Left ventricle myocardium inferior (tissue), 1 donor: Measurements from ENCODE around the gene AK9. TPM values are rescaled to one million over a fixed set of nuclear protein-coding genes. Genes with fewer than 3 reads are reported as not detected.
A peak's percentile ranks its signal among the peaks of the same experiment; 100 is the strongest.
"Not testable (repeated sequence)": the region's sequence is repeated elsewhere in the genome, so short reads cannot be mapped to it uniquely, and the experiment has no call there.

ENCODE experiments used
- DNase-seq: peaks from one replicate; pipeline ENCODE4 v3.0.0-alpha.2; 2020
- H3K27ac ChIP-seq: fragments of 200-600 bp; replicated peaks from 2 replicates; pipeline ENCODE4 v1.8.0; 2021
- H3K27me3 ChIP-seq: fragments of 200-600 bp; 2 replicates; pipeline ENCODE4 v1.8.0; 2021; ENCODE audit warnings: low read depth
- H3K36me3 ChIP-seq: fragments of 200-600 bp; 2 replicates; pipeline ENCODE4 v1.8.0; 2021
- H3K4me1 ChIP-seq: fragments of 200-600 bp; 2 replicates; pipeline ENCODE4 v1.8.0; 2021
- H3K4me3 ChIP-seq: fragments of 200-600 bp; 2 replicates; pipeline ENCODE4 v1.8.0; 2021; ENCODE audit warnings: mild to moderate bottlenecking, moderate library complexity
- H3K9me3 ChIP-seq: fragments of 200-600 bp; replicated peaks from 2 replicates; pipeline ENCODE4 v1.8.0; 2021
- intact Hi-C: fragments of 100-400 bp; cut with micrococcal nuclease; formaldehyde crosslinking; loops from one replicate; pipeline ENCODE4 v1.11.0; 2022
- total RNA-seq: library from RNA; stranded (reverse); fragmentation: NEBNext Ultra II Directional; extraction: Animal tissue kit (Norgen Biotek cat#: 25700); gene quantifications from one replicate; pipeline ENCODE4 v1.2.1, GENCODE V29; 2021
- TF ChIP-seq, protein P1 (sequence below): fragments of 200-600 bp; IDR thresholded peaks from 2 replicates; pipeline ENCODE4 v1.8.0; 2021; ENCODE audit warnings: antibody characterized with exemption, mild to moderate bottlenecking, borderline replicate concordance
- donor health status: DM: no; HTN: yes; CAD: no; lungs with severe emphysema.

The AK9 gene
- total RNA-seq, 1 donor from 2014 or later, result 12.6 TPM

DNA sequence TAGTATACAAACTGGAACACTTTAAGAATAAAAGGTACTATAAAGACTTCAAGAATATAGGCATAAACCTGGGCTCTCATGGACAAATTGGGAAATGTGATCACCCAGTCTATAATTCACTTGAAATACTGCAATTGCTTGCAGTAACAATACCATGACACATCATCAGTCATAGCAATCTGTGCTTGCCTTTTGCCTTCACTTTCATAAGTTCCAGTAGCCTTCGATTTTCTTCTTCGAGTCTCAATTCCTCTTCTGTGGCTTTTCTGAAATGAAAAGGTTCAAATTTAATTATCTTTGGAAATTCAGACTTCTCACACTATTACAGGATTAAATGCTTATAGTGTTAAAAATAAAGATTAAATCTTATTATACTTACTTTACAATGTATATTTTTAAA is 111.6 kb downstream of the AK9 start:
- no peaks in the 10 kb centered on the region for H3K4me1 ChIP-seq
- TF ChIP-seq, protein P1, sequence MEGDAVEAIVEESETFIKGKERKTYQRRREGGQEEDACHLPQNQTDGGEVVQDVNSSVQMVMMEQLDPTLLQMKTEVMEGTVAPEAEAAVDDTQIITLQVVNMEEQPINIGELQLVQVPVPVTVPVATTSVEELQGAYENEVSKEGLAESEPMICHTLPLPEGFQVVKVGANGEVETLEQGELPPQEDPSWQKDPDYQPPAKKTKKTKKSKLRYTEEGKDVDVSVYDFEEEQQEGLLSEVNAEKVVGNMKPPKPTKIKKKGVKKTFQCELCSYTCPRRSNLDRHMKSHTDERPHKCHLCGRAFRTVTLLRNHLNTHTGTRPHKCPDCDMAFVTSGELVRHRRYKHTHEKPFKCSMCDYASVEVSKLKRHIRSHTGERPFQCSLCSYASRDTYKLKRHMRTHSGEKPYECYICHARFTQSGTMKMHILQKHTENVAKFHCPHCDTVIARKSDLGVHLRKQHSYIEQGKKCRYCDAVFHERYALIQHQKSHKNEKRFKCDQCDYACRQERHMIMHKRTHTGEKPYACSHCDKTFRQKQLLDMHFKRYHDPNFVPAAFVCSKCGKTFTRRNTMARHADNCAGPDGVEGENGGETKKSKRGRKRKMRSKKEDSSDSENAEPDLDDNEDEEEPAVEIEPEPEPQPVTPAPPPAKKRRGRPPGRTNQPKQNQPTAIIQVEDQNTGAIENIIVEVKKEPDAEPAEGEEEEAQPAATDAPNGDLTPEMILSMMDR, result no peak
- no peak overlapping the region for H3K4me3 ChIP-seq
- H3K27me3 ChIP-seq, result no peaks in the 10 kb centered on the region
- peaks cover 9% of the 10 kb centered on the region for H3K9me3 ChIP-seq
- H3K27ac ChIP-seq, result no peak overlapping the region
- intact Hi-C loops, result no loop called here
- H3K36me3 ChIP-seq, result peaks cover 10% of the 10 kb centered on the region
- DNase-seq, result no peak

DNA sequence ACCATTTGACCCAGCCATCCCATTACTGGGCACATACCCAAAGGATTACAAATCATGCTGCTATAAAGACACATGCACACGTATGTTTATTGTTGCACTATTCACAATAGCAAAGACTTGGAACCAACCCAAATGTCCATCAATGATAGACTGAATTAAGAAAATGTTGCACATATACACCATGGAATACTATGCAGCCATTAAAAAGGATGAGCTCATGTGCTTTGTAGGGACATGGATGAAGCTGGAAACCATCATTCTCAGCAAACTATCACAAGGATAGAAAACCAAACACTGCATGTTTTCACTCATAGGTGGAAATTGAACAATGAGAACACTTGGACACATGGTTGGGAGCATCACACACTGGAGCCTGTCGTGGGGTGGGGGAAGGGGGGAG is 121.1 kb downstream of the AK9 start:
- DNase-seq, intact Hi-C loops: not testable (repeated sequence)

DNA sequence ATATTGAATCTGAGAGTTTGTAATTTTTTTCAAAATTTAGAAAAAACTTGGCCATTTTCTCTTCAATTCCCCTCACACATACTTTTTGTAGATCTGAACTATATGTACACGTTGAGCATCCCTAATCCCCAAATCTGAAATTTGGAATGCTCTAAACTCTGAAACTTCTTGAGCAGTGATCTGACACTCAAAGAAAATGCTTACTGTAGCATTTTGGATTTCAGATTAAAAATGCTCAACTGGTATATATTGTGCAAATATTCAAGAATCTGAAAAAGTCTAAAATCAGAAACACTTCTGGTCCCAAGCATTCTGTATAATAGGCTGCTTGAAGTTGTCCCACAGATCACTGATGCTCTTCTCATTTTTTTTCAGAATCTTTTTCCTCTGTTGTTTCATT is 129.2 kb downstream of the AK9 start:
- TF ChIP-seq, protein P1, result no peak
- Histone ChIP-seq H3K4me1 (no peaks in the 10 kb centered on the region), H3K36me3 (peaks cover 22% of the 10 kb centered on the region), H3K27ac (no peak overlapping the region), H3K27me3 (no peaks in the 10 kb centered on the region), H3K9me3 (peaks cover 15% of the 10 kb centered on the region), H3K4me3 (no peak overlapping the region)
- intact Hi-C loops, result no loop called here
- DNase-seq, result no peak

More for the DNA sequence above, 121.1 kb downstream of the AK9 start:
- H3K4me1 ChIP-seq, H3K9me3 ChIP-seq, H3K4me3 ChIP-seq, H3K27me3 ChIP-seq, H3K27ac ChIP-seq, H3K36me3 ChIP-seq: not testable (repeated sequence)

GRCh38 chr6:109531446-109531845 is 159.6 kb downstream of the AK9 start:
- no peak overlapping the region for H3K27ac ChIP-seq
- TF ChIP-seq, protein P1, result no peak
- H3K27me3 ChIP-seq, result no peaks in the 10 kb centered on the region
- intact Hi-C loops, result no loop called here
- peaks cover 5% of the 10 kb centered on the region for H3K4me1 ChIP-seq
- DNase-seq, result no peak
- no peak overlapping the region for H3K4me3 ChIP-seq
- no peaks in the 10 kb centered on the region for H3K36me3 ChIP-seq
- no peaks in the 10 kb centered on the region for H3K9me3 ChIP-seq

GRCh38 chr6:109527989-109528388 is 163.0 kb downstream of the AK9 start:
- Histone ChIP-seq H3K27ac (no peak overlapping the region), H3K27me3 (no peaks in the 10 kb centered on the region), H3K4me1 (peaks cover 5% of the 10 kb centered on the region), H3K36me3 (no peaks in the 10 kb centered on the region), H3K4me3 (no peak overlapping the region), H3K9me3 (peaks cover 15% of the 10 kb centered on the region)
- TF ChIP-seq, protein P1, result no peak
- DNase-seq, result no peak
- intact Hi-C loops, result loop anchor here (10.0 kb wide), 1 partner anchor 527 kb away; no protein-coding TSS in a partner anchor

DNA sequence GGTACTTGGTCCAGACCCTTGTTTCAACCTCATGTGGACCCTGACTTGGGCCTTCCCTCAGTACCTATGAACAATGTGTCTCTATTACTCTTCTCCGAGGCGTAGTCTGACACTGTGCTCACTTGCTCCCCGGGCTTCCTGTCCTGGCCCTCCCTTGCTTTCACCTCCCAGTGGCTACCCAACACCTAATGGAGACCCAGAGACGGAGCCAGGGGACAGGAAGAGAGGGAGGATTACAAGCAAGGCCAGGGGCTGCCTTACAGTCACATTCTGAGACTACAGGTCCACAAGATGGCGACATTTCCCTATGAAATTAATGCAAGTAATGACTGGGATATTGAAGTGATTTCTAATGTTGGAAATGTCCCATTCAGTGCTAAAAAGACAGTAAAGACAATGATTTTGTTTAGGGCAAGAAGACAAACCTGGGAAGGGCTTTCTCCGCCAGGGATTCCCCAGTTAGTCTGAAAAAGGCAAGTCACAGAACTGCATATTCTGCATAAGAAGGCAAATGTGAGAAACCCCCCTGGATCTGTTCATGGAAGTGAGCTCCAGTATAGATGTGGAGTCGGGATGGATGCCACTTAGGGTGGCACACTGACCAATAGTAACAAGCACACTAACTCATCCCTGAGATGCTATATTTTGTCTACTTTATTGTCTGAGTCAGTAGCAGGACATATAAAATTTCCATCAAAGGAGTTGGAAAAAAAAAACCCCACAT is 163.9 kb downstream of the AK9 start:
- Histone ChIP-seq H3K9me3 (peaks cover 15% of the 10 kb centered on the region), H3K4me1 (peaks cover 5% of the 10 kb centered on the region), H3K27me3 (no peaks in the 10 kb centered on the region), H3K4me3 (no peak overlapping the region), H3K36me3 (no peaks in the 10 kb centered on the region), H3K27ac (no peak overlapping the region)
- DNase-seq, result no peak
- intact Hi-C loops, result loop anchor here (10.0 kb wide), 1 partner anchor 528 kb away; no protein-coding TSS in a partner anchor
- TF ChIP-seq, protein P1, result peak; percentile 65
